ENCODE results near the gene PLA2G2D. TPM values are rescaled to one million over a fixed set of nuclear protein-coding genes. Genes with fewer than 3 reads are reported as not detected.
A peak's percentile ranks its signal among the peaks of the same experiment; 100 is the strongest.

PLA2G2D gene
- total and polyA plus RNA-seq, 2 of the 8 experiments (the other 6 are each of a cell fraction or from before 2014, with no cell fraction given): not detected

DNA sequence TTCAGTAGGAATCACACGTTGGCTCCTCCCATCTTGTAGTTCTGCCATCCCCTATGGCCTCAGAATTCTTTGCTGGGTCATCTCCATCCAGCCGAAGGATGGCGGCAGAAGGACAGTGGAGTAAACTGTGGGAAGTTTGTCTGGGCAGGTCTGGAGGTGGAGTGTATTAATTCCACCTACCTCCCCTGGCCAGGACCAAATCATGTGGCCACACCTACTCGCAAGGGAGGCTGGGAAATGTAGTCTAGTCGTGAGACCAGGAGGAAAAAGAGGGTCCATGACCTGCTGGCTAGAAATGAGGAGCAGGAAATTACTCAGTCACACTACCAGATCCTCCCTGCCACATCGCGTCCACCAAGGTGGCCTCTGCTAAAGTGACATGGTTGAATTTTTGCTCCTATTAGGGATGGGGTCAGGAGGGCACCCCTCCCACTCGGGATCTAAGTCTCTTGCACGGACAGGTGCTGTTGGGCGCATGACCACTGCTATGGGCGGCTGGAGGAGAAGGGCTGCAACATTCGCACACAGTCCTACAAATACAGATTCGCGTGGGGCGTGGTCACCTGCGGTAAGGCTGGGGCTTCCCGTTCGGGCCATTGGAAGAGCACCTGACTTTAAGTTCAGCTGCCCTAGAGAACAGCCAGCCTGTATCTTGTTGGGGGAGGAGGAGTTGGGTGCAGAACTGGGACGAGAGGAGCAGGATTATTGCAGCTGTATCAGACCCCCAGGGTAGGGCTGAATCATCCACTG lies 29.8 kb downstream of the PLA2G2D start:
- H3K23me2 ChIP-seq (ENCODE audit: low read depth, low read length): no peaks in the 10 kb centered on the region
- H4K20me1 ChIP-seq (replicated peaks in 1 of 2; ENCODE audit: control insufficient read depth in 1 of 2, insufficient read depth in 2 of 2, low read length in 2 of 2): no peaks in the 10 kb centered on the region
- CTCF ChIA-PET (ENCODE audit: partially characterized antibody): interaction anchor here (1.8 kb wide), 1 partner anchor 63 kb away, joined by 8 read pairs; no protein-coding TSS in a partner anchor
- peak overlapping the region; percentile 10 for H4K5ac ChIP-seq (ENCODE audit: insufficient read length, low read depth, low read length)
- no peak overlapping the region for H4K91ac ChIP-seq (replicated peaks; ENCODE audit: insufficient read length, low read length)
- no peak overlapping the region; the same call in 1 of the 2 replicates for H3K18ac ChIP-seq (ENCODE audit: extremely low read depth, low read length)
- no peaks in the 10 kb centered on the region for H3K79me1 ChIP-seq (ENCODE audit: low read depth, low read length)
- H2BK120ac ChIP-seq (replicated peaks; ENCODE audit: low read depth, low read length): peak overlapping the region; percentile 50
- peaks cover 0 to 4% of the 10 kb centered on the region in 2 experiments; a peak in 1 of 4 replicates for H3K9me3 ChIP-seq (ENCODE audit: insufficient read depth in 2 of 2, low read depth in 1 of 2, low read length in 1 of 2)
- H3K36me3 ChIP-seq (ENCODE audit: control insufficient read depth in 2 of 4, insufficient read depth in 4 of 4, low read length in 3 of 4): no peaks in the 10 kb centered on the region
- H3K27ac ChIP-seq (ENCODE audit: low read depth, low read length): no peak overlapping the region
- FAIRE-seq (peak; percentile 57), DNase-seq (ENCODE audit: low read depth in 1 of 2, low spot score in 2 of 2) (peak in 1 of 2 experiments; percentile 49)
- H4K8ac ChIP-seq (ENCODE audit: extremely low read depth, insufficient read depth, low read length): no peak overlapping the region; the same call in 1 of the 2 replicates
- 0 out of 2 replicates have a peak overlapping the region, but pooled peaks have one; percentile 21 for H2BK20ac ChIP-seq (ENCODE audit: low read length)
- no peak overlapping the region for H3K14ac ChIP-seq (ENCODE audit: insufficient read length)
- H2BK15ac ChIP-seq (ENCODE audit: low read length): peak overlapping the region; percentile 49; the same call in 1 of the 2 replicates
- H3K79me2 ChIP-seq (ENCODE audit: control insufficient read depth in 1 of 2, insufficient read depth in 2 of 2, low read length in 2 of 2): no peaks in the 10 kb centered on the region
- H3K4me2 ChIP-seq (ENCODE audit: insufficient read depth in 1 of 2, low read depth in 2 of 2, low read length in 2 of 2): peak overlapping the region in 1 of 2 experiments; percentile 44; a peak in 1 of 4 replicates
- no peak overlapping the region for H2AK5ac ChIP-seq (ENCODE audit: low read depth, low read length)
- H3K4me3 ChIP-seq (ENCODE audit: extremely low read depth in 1 of 4, insufficient read depth in 2 of 4, low read depth in 3 of 4, low read length in 4 of 4): no peak overlapping the region
- no peaks in the 10 kb centered on the region; a peak in 1 of 7 replicates for H3K4me1 ChIP-seq (replicated peaks in 1 of 4; ENCODE audit: control insufficient read depth in 3 of 4, insufficient read depth in 4 of 4, low read length in 3 of 4)
- no peak overlapping the region for H3K9ac ChIP-seq (replicated peaks in 1 of 4; ENCODE audit: extremely low read depth in 1 of 4, low read depth in 3 of 4, low read length in 3 of 4)
- POLR2A ChIA-PET (ENCODE audit: partially characterized antibody): no interaction called here
- H2AFZ ChIP-seq (ENCODE audit: low read length): peak overlapping the region; percentile 10; the same call in 1 of the 2 replicates
- no peak overlapping the region for H2BK12ac ChIP-seq (ENCODE audit: low read depth, low read length)
- H3K23ac ChIP-seq (ENCODE audit: insufficient read length): no peak overlapping the region
- H2BK5ac ChIP-seq (ENCODE audit: low read depth, low read length): no peak overlapping the region
- no peaks in the 10 kb centered on the region; a peak in 1 of 7 replicates for H3K27me3 ChIP-seq (replicated peaks in 1 of 4; ENCODE audit: control insufficient read depth in 3 of 4, extremely low read depth in 1 of 4, insufficient read depth in 3 of 4, low read length in 3 of 4)
- WGBS, 2 experiments (ENCODE audit: extremely low coverage in 1 of 2, insufficient coverage in 1 of 2, insufficient read length in 1 of 2, insufficient replicate concordance in 2 of 2, low coverage in 1 of 2, low lambda C conversion rate in 2 of 2, missing lambda C conversion rate in 1 of 2): 84% methylated on average over 19 of the region's 19 CpGs; no CpG with 5 or more reads in 1 of the 2 experiments
- no peak overlapping the region for H3K4ac ChIP-seq (replicated peaks; ENCODE audit: insufficient read length, low read depth, low read length)
- H3K56ac ChIP-seq (replicated peaks; ENCODE audit: insufficient read length, low read depth, low read length): no peak overlapping the region
- TF ChIP-seq RAD21 (IDR thresholded peaks at IDR 0.05 in 1 of 2, conservative IDR thresholded peaks at IDR 0.05 in 1 of 2; ENCODE audit: low read depth in 2 of 2, low read length in 2 of 2) (peak in 1 of 2 experiments; percentile 16; a peak in 1 of 4 replicates), ZNF274 (IDR thresholded peaks at IDR 0.05; ENCODE audit: borderline replicate concordance, extremely low read depth, low read length) (no peak), SIX5 (IDR thresholded peaks at IDR 0.05; ENCODE audit: low read depth, low read length) (peak; percentile 52), MAX (IDR thresholded peaks at IDR 0.05) (no peak), CHD2 (IDR thresholded peaks at IDR 0.05; ENCODE audit: low read length) (no peak), CEBPB (IDR thresholded peaks at IDR 0.05; ENCODE audit: low read depth, low read length) (no peak), GTF2F1 (IDR thresholded peaks at IDR 0.05; ENCODE audit: borderline replicate concordance, low read depth, low read length) (no peak), KDM4A (IDR thresholded peaks at IDR 0.05; ENCODE audit: low read depth, low read length, severe bottlenecking) (no peak), HDAC2 (IDR thresholded peaks at IDR 0.05; ENCODE audit: borderline replicate concordance in 1 of 2, low read depth in 2 of 2, low read length in 2 of 2) (no peak)
- TF ChIP-seq, protein P1, sequence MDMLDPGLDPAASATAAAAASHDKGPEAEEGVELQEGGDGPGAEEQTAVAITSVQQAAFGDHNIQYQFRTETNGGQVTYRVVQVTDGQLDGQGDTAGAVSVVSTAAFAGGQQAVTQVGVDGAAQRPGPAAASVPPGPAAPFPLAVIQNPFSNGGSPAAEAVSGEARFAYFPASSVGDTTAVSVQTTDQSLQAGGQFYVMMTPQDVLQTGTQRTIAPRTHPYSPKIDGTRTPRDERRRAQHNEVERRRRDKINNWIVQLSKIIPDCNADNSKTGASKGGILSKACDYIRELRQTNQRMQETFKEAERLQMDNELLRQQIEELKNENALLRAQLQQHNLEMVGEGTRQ (IDR thresholded peaks at IDR 0.05; ENCODE audit: low read length): peak; percentile 38; the same call in 1 of the 2 replicates
